Tongue (tissue), 2 donors: ENCODE measurements around the gene TM4SF4. TPM values are rescaled to one million over a fixed set of nuclear protein-coding genes. Genes with fewer than 3 reads are reported as not detected.
"Not testable (repeated sequence)": the region's sequence is repeated elsewhere in the genome, so short reads cannot be mapped to it uniquely, and the experiment has no call there.

Experiments
- DNase-seq: peaks from one replicate; pipeline ENCODE4 v3.0.0-alpha.2; 2015
- total RNA-seq: library from RNA; depleted of rRNA; stranded (reverse); fragments of >200 nt; gene quantifications from one replicate; pipeline ENCODE4 v1.2.3, GENCODE V29; 2014

The TM4SF4 gene
- total RNA-seq = not detected

GRCh38 chr3:149474250-149474817 lies at the start of gene TM4SF4:
Gene TM4SF4, plus strand, starts transcription at chr3:149474697. Its CDS starts 181 bp downstream, at chr3:149474878.
- no peak for DNase-seq

GRCh38 chr3:149424918-149425317 lies 49.6 kb upstream of the TM4SF4 start:
- no peak for DNase-seq

GRCh38 chr3:149426325-149426724 lies 48.2 kb upstream of the TM4SF4 start:
- DNase-seq = no peak

- peak; percentile 65 for DNase-seq
These were observed 46.4 kb upstream of the TM4SF4 start for GRCh38 chr3:149428087-149428486.

- no peak for DNase-seq
These were observed 44.3 kb upstream of the TM4SF4 start for GRCh38 chr3:149430216-149430615.

- DNase-seq = no peak
These were observed 42.3 kb upstream of the TM4SF4 start for GRCh38 chr3:149432149-149432548.

GRCh38 chr3:149435996-149436885 lies 38.3 kb upstream of the TM4SF4 start:
- DNase-seq = no peak

- no peak for DNase-seq
These were observed 37.2 kb upstream of the TM4SF4 start for GRCh38 chr3:149437286-149437685.

GRCh38 chr3:149437710-149438109 lies 36.8 kb upstream of the TM4SF4 start:
- no peak for DNase-seq

- no peak for DNase-seq
These were observed 35.5 kb upstream of the TM4SF4 start for GRCh38 chr3:149438981-149439380.

- no peak for DNase-seq
These were observed 32.9 kb upstream of the TM4SF4 start for GRCh38 chr3:149441642-149442041.

- no peak for DNase-seq
These were observed 32.5 kb upstream of the TM4SF4 start for GRCh38 chr3:149442043-149442442.

- no peak for DNase-seq
These were observed 31.5 kb upstream of the TM4SF4 start for GRCh38 chr3:149442851-149443544.

GRCh38 chr3:149443545-149443912 lies 31.0 kb upstream of the TM4SF4 start:
- no peak for DNase-seq

- not testable (repeated sequence) for DNase-seq
These were observed 29.6 kb upstream of the TM4SF4 start for GRCh38 chr3:149444867-149445266.

- no peak for DNase-seq
These were observed 26.1 kb upstream of the TM4SF4 start for GRCh38 chr3:149448331-149448831.

- peak; percentile 56 for DNase-seq
These were observed 25.3 kb upstream of the TM4SF4 start for GRCh38 chr3:149449182-149449581.

GRCh38 chr3:149449799-149450198 lies 24.7 kb upstream of the TM4SF4 start:
- DNase-seq = no peak

GRCh38 chr3:149450281-149450680 lies 24.2 kb upstream of the TM4SF4 start:
- no peak for DNase-seq

GRCh38 chr3:149452036-149452435 lies 22.5 kb upstream of the TM4SF4 start:
- no peak for DNase-seq

GRCh38 chr3:149453140-149453805 lies 21.2 kb upstream of the TM4SF4 start:
- no peak for DNase-seq

GRCh38 chr3:149454746-149455145 lies 19.8 kb upstream of the TM4SF4 start:
- no peak for DNase-seq
